ENCODE measurements around the gene KHK.
A peak's percentile ranks its signal among the peaks of the same experiment; 100 is the strongest.

Gene KHK

DNA sequence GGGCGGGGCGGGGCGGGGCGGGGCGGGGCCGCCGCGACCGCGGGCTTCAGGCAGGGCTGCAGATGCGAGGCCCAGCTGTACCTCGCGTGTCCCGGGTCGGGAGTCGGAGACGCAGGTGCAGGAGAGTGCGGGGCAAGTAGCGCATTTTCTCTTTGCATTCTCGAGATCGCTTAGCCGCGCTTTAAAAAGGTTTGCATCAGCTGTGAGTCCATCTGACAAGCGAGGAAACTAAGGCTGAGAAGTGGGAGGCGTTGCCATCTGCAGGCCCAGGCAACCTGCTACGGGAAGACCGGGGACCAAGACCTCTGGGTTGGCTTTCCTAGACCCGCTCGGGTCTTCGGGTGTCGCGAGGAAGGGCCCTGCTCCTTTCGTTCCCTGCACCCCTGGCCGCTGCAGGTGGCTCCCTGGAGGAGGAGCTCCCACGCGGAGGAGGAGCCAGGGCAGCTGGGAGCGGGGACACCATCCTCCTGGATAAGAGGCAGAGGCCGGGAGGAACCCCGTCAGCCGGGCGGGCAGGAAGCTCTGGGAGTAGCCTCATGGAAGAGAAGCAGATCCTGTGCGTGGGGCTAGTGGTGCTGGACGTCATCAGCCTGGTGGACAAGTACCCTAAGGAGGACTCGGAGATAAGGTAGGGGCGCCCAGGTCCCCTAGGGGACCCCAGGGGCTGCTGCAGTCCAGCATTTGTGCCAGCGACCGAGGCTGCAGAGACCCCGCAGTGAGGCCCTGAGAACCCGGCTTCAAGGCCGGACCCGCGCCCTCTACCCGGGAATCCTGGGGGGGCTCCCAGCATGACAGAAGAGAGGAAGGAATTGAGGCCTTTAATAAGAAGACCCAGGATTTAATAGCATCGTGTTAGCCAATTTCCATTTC, at the start of gene KHK:
Gene KHK, plus strand, starts transcription at position 49 of the 870 bp plus-strand sequence. Its CDS starts 488 bp downstream, at position 537.
- peak in 1 of 2 donors; percentile 0 for ATAC-seq

DNA sequence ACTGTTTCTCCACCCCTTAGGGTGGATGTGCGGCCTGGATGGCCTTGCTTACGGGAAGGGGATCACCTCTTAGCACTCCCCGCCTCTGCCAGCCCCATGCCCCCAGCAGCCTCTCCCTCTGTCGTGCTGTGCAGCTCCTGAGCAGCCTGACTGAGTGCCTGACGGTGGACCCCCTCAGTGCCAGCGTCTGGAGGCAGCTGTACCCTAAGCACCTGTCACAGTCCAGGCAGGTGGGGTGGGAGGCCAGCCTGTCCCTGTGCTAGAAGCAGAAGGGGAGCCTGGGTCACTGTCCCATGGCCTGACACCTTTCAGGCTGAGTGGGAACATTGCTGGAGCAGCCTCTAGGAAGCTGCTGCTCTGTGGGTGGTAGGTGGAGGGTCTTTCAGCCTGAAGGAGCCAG, 48.6 kb upstream of the KHK start:
- ATAC-seq = no peak

DNA sequence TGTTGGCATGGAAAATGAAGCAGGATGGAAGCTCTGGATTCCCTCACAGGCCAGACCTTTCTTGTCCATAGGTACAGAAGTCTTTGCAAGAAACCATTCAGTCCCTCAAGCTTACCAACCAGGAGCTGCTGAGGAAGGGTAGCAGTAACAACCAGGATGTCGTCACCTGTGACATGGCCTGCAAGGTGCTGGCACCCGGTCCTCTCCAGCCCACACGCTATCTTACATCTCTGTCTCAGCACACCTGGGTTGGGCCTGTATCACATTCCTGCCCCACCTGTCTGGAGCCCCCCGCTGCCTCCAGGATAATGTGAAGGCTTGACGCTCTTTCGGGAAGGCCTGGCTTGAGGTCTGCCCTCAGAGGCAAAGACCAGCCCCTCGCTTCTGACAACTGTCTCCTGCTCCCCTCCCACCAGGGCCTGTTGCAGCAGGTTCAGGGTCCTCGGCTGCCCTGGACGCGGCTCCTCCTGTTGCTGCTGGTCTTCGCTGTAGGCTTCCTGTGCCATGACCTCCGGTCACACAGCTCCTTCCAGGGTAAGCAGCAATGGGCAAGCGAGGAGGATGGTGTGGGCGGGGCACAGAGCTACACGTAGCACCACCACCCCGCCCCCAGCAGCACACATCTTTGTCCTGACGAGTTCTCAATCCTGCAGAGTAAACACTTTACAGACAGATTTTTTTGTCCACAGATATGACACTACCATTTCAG, 47.8 kb upstream of the KHK start:
- ATAC-seq = no peak

DNA sequence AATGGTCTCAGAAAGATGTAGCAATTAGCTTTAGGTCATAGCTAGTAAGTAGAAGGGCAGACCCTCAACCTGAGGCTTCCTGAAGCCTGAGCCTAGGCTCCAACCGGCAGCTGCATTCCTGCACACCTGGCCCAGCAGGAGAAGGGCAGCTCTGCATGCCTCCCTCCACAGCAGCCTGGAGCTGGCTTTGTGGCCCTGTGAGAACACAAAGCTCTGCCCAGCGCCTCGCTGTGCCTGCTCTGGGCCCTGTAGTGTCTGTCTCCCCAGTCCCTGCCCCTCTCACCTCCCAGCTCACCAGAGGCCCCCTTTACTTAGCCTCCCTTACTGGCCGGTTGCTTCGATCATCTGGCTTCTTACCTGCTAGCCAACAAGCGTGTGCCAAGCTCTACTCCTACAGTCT, 47.1 kb upstream of the KHK start:
- no peak for ATAC-seq

DNA sequence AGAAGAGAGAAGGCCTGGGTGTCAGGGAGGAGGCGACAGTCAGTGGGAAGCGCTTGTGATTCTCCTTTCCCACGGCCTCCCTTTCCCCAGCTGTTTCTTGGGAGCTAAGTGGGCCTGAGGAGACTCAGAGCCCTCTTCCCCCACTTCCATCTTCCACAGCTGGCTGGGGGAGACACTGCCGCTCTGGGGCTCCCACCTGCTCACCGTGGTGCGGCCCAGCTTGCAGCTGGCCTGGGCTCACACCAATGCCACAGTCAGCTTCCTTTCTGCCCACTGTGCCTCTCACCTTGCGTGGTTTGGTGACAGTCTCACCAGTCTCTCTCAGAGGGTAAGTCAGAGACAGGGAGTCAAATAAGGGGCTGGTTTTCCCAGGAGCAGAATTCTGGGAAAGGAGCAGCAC, 46.7 kb upstream of the KHK start:
- ATAC-seq = no peak

DNA sequence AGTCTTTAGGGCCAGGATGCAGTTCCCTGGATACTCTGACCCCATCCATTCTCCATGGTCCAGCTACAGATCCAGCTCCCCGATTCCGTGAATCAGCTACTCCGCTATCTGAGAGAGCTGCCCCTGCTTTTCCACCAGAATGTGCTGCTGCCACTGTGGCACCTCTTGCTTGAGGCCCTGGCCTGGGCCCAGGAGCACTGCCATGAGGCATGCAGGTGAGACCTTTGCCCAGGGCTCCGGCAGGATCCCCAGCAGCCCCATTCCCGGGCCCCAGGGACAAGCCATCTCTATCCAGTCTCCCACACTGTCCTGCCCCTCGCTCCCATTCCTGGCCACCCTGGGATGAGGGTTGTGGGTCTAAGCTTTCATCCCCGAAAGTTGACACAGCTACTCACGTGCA, 46.3 kb upstream of the KHK start:
- no peak for ATAC-seq

DNA sequence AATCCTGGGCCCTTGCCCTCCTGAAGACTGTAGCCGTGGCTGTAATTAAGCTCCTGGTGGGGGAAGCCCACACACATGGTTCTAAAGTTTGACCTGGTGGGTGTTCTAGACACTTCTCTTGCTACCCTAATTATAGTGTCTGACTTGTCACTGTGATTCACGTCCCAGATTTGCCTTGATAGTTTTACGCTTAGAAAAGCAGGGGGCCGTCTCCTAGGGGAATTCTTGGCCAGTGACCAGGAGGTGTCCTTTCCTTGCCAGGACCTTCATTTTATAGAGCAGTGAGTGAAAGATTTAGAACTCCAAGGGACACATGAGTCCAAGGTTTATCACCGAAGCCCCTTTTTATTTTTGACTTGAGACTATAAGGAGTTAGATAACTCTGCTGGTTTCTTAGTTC, 44.8 kb upstream of the KHK start:
- no peak for ATAC-seq

DNA sequence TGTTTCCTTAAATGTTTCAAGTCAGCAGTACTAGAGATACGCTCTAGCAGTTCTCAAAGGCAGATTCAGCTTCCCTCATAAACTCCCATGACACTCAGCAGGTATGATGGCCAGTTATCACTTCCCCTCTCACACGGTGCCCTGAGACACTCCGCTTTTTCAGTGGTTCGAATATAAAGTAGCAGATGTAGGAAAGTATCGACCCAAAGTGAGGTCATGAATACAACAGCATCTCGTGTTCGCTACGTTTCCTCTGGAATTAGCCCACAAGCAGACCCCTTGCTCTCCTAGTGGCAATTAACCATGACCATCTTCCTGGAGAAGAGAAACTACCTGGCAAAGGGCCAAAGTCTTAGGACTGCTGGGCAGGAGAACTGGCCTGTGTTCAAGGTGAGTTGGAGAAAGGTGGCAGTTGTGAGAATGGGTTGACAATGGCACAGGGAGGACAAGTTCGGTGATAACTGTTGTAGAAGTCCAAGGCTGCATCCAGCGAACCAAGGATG, 44.4 kb upstream of the KHK start:
- peak in 1 of 2 donors; percentile 17 for ATAC-seq

DNA sequence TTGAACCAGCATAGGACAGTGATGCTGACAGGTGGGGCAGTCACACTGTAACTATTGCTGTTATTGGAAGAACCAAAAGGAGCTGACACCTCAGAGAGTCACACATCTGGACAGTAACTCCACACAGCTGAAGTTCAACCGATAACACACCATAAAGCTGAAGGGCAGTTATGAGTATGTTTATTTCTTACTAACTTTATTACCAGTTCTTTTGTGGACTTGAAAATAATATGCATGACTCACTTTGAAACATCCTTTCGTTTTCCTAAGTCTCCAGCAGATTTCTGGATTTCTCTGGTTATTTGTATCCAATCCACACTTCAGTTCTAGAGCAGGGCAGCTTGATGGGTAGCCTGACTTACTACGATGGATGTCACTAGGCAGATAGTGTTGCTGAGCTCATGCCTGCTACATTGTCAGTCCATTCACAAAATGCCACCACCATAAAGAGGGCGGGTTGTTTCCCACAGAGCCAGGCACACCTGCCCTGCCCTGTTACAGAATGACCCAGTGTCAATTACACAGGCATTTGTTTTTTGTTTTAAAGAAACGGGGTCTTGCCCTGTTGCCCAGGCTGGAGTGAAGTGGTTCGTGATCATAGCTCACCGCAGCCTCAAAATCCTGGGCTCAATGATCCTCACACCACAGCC, 43.5 kb upstream of the KHK start:
- ATAC-seq = no peak

DNA sequence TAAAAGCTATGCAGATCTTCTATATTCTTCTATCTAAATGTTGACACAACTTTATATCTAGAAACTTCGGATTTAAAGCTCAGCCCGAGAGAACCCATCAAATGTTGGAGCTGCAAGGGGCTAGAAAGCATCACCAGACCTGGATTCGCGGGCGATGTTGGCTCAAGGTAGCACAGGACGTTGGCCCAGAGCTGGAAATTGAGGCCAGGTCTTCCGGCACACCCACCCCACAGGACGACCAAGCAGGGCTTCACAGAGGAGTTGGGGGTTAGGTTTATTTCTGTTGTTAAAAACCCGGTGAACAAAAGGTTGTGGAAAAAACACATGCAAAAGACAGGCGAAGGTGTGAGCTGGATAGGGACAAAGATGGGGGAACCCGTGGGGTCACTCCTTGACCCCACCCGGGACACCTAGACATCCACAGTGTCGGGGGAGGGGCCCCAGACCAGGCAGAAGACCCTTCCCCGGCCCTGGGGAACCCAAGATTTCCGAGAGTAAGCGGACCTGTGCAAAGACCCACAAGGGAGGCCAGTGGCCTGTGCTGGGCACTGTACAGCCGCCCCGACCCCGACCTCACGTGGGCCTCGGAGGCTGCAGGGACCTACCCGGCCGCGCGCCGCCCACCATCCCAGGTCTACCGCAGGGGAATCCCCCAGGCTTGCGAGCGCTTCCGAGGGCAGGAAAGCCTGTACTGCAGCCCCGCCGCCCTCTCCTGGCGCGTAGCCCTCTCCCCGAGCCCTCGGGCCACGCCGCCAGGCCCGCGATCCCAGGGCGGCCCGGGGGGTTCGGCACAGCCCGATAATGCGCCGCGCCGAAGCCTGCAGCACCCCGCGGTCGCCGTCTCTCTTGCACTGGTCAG, 36.9 kb upstream of the KHK start:
- ATAC-seq = peak; percentile 3 to 8

DNA sequence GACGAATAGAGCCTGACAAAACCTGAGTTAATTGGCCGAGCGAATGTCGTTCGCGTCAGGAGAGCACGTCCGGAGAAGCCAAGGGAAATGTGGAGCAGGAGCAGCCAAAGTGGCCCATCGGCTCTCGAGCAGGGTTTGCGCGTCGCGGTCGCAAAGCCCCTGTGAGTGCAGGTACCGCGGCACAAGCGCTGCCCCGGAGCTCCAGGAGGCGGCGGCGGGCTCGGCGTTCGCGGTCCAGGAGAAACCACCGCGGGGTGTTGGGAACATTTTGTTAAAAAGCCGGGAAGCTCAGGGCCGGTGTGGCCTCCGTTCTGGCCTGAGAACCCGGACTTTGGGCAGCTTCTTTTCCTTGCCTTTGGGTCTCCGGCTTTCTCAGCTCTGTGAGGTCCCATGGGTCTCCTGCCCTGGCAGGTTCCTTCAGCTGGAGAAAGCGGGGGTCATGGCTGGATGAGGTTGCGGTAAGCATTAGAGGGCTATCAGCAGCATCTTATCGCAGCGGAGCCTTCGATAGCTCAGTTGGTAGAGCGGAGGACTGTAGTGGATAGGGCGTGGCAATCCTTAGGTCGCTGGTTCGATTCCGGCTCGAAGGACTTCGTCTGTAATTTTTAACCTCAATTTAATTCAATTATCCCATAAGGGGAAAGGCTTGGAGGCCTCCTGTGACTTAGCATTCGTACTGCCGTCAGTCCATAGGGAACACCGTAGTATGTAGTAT, 36.1 kb upstream of the KHK start:
- ATAC-seq = peak; percentile 70 to 77

DNA sequence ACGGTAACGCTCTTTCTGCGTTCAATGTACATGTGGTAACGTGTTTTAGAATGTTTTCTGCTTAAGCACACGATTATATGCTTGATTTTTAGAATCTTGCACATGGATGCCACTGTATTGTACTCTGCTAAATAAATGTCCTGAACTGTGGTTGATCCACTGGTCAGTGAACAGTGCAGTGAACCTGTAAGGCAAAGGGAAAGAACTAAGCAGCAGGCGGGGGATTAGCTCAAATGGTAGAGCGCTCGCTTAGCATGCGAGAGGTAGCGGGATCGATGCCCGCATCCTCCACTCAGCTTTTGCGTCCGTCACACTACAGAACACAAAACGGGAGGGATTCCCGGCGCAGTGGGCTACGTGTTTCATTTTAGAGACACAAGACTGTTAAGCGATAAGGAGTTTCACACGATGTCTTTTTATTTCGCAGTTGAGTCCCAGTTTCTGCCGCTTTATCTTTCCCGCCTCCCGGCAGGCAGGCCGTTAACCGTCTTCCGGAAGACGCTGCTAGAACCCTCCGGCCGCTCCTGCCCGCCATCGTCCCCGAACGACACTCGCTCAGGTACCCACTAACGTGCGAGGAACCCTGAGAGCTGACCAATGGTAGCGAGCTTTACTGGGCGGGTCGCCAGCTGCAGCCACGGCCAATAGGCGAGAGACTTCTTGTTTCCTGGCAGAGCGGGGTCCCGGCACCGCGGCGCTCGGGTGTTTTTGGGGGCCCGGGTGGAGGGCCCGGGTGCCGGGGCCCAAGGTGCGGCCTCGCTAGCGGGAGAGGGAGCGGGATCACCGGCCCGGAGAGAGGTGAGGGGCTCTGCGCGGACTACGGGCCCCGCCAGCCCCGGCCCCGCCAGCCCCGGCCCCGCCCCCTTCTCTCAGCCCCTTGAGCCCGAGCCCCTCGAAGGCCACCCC, 35.3 kb upstream of the KHK start, which contains the start of gene AGBL5:
Gene AGBL5, plus strand, starts transcription at position 673 of the 906 bp plus-strand sequence. CDS start 1,291 bp downstream, outside the sequence.
- ATAC-seq = peak; percentile 72 to 74

DNA sequence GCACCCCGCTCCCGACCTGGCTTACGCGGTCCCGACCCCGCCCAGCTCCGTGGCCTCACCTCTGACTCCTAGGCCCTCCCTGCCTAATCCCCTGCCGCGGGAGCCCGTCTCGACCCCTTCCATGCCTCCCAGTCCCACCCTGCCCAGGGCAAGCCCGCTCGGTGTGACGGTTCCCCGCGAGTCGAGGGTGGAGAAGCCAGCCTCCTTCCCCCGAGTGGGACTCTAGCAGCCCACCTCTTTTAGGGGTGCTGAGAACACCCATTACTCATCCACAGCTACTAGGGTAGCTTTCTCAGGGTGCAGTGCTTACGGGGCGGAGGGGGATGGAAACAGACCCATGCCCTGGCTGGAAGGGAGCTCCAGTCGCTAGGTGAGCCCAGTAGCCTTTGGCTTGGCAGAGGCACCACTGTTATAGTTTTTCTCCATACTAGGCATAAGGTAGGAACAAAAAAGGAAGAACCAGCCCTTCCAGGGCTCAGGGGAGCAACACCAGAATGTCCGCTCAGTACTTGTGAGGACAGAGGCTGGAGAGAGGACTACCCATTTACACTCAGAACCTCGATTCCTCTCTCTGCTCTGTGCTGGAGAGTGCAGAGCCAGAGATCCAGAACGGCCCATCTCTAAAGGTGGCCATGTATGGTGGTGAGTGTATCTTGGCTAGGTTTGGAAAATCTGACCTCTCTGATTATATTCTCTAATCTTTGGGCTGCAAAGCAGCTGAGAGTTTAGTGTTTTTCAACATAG, 34.5 kb upstream of the KHK start:
- no peak for ATAC-seq

DNA sequence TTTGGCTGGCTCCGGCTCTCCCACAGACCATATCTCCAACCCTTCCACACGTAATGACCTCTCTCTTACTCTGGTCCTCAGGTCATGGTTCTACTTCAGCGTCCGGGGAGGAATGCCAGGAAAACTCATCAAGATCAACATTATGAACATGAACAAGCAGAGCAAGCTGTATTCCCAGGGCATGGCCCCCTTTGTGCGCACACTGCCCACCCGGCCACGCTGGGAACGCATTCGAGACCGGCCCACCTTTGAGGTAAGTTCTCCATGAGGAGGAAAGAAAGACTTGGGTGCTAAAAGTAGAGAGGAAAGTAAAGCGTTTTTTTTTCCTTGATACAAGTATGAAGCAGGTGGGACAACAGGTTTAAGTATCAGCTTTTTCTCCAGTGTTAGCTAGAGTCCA, 33.3 kb upstream of the KHK start:
- no peak for ATAC-seq

DNA sequence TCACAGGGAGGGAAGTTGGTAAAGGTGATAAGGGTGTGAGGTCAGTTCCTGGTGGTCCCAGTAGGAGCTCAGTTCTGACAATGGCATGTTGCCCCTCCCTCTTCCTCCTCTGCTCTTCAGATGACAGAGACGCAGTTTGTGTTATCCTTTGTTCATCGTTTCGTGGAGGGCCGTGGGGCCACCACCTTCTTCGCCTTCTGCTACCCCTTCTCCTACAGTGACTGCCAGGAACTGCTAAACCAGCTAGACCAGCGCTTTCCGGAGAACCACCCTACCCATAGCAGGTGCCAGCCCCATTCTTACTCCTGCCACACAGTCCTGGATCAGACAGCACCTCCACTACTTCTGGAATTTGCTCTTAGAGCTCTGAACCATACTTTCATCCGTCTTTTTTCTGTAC, 32.8 kb upstream of the KHK start:
- ATAC-seq = no peak

DNA sequence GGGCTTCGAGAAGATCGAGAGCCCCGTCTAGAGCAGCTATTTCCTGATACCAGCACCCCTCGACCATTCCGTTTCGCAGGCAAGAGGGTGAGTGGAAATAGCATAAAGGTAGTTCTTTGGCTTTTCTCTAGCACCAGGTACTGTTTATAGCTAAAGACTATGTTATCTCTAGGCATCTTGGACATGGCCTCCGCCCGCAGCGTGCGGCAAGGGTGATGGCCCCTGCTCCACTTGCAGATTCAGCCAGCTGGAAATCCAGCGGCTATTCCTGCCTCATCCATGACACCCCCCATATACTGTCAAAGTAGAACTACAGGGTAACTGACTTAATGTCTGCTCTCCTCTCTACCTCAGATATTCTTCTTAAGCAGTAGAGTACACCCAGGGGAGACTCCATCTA, 31.9 kb upstream of the KHK start:
- ATAC-seq = no peak

DNA sequence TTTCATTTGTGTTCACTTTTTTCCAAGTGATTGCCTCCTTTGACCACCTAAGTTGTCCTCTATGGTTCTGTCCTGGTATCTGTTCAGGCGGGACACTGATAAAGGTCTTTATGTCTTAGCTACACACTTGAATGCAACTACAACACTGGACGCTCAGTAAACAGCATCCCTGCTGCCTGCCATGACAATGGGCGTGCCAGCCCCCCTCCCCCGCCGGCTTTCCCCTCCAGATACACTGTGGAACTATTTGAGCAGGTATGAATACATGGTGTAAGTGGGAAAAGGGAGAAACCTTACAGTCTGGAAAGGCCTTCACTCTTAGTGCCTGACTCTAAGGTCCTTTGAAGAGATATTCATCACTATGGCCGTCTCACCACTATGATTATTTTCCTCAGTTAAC, 29.4 kb upstream of the KHK start:
- no peak for ATAC-seq

DNA sequence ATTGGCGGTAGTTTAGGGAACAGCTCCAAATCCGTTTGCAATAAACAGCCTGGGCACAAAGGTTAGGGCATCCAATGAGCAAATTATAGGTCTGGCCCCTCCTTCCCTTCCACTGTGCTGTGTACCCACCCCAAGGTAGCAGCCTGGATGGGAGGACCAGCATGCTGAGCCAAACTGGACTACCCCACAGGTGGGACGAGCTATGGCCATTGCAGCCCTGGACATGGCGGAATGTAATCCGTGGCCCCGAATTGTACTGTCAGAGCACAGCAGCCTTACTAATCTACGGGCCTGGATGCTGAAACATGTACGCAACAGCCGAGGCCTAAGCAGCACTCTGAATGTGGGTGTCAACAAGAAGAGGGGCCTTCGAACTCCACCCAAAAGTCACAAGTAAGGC, 28.4 kb upstream of the KHK start:
- ATAC-seq = no peak

DNA sequence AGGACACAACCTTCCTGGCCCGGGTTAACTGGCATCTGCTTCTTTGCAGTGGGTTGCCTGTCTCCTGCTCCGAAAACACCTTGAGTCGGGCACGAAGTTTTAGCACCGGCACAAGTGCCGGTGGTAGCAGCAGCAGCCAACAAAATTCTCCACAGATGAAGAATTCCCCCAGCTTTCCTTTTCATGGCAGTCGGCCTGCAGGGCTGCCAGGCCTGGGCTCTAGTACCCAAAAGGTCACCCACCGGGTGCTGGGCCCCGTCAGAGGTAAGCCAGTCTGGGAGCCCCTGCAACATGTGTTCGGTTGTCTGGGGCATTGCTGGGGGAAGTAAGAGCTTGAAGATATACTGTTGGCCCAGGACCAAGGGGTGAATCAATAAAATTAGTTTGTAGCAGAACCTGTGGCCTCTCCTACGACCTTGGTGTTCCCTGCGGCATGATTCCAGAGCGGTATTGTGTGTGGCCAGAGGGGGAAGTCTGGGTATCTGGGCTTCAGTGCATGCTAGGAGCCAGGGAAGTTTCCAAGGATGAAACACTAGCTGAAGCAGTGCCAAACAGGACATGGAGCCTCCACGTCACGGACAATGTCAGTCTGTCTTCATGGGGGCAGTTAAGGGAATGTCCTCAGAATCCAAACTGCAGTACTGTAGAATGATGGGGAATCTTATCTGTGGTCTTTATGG, 27.3 kb upstream of the KHK start:
- ATAC-seq = no peak

Measured in activated CD4-positive, CD25-positive, alpha-beta regulatory T cell treated with anti-CD3 and anti-CD28 coated beads, Interleukin-2, amount 50 U/mL, for 24 hours (primary cell).